Right cardiac atrium (tissue), 5 donors: Measurements from ENCODE around the gene FAAH2. TPM values are rescaled to one million over a fixed set of nuclear protein-coding genes. Genes with fewer than 3 reads are reported as not detected.
A peak's percentile ranks its signal among the peaks of the same experiment; 100 is the strongest.

Experiments used
- ATAC-seq, 2 donors: fragments of 200-7000 bp; cut with Tn5 transposase; one replicate each; pipeline versions ENCODE4 v1.8.0 to v1.9.1; 2020; ENCODE audit warnings: moderate library complexity in 2 of 2, mild to moderate bottlenecking in 1 of 2
- DNase-seq, 3 donors: peaks; one replicate each; pipeline ENCODE4 v3.0.0-alpha.2; 2020
- H3K27ac ChIP-seq: one replicate; pipeline ENCODE4 v1.5.1; 2013; ENCODE audit warnings: mild to moderate bottlenecking, low read length, control low read depth, moderate library complexity
- H3K27me3 ChIP-seq: one replicate; pipeline ENCODE4 v1.6.1; 2013; ENCODE audit not compliant: control insufficient read depth, insufficient read depth
- H3K4me1 ChIP-seq: one replicate; pipeline ENCODE4 v1.6.1; 2013; ENCODE audit warnings: low read length; ENCODE audit not compliant: control insufficient read depth, insufficient read depth
- H3K4me3 ChIP-seq: one replicate; pipeline ENCODE4 v1.5.1; 2013; ENCODE audit warnings: low read length, control low read depth
- H3K9me3 ChIP-seq: one replicate; pipeline ENCODE4 v1.6.1; 2013; ENCODE audit warnings: low read length; ENCODE audit not compliant: control insufficient read depth
- WGBS: extraction: QIAGEN DNeasy Blood & Tissue Kit; methylation state at CpG from one replicate; pipeline ENCODE4 v1.1.7; 2013; 5-methylcytosine and 5-hydroxymethylcytosine counted together
- intact Hi-C, 4 donors: fragments of 100-400 bp; cut with DNase I; formaldehyde crosslinking; loops; one replicate each; pipeline versions ENCODE4 v1.11.0 to v1.14.0; 2022 to 2023
- long read RNA-seq, 4 donors: library from polyadenylated mRNA; unstranded; transcript quantifications; one replicate each; pipeline ENCODE4 v2.0.0, GENCODE V29; 2020 to 2021
- polyA plus RNA-seq: library from polyadenylated mRNA; stranded (reverse); fragments of 200-250 nt; gene quantifications from one replicate; pipeline ENCODE4 v1.2.3, GENCODE V29; 2013
- total RNA-seq, 4 donors: library from RNA; stranded (reverse); fragmentation: NEBNext Ultra II Directional; extraction: Animal tissue kit (Norgen Biotek cat#: 25700); gene quantifications; one replicate each; pipeline ENCODE4 v1.2.1, GENCODE V29; 2021
- donor health status: healthy with polysubstance abuse.
- donor health status: DM: no; HTN: yes; CAD: no.
- donor health status: DM: no; HTN: no; CAD: no.
- donor health status: DM: no; HTN: yes; CAD: no; lungs with severe emphysema.
- donor health status: DM: yes; HTN: yes; CAD: no.

FAAH2 gene
- under 1 TPM in 3 of 4 donors, not detected in 1; 0.26 to 0.58 (median 0.29) TPM for total RNA-seq
- 0.18 TPM for polyA plus RNA-seq
- long read RNA-seq, donor 1, result 0 reads
- long read RNA-seq, donor 2, result 0 reads
- long read RNA-seq, donor 3, result 0 reads
- long read RNA-seq, donor 4, result 0 reads

- peak within 1 kb of the TSS; percentile 29 for H3K4me3 ChIP-seq
- no peak for DNase-seq
- peak in 1 of 2 donors; percentile 42 for ATAC-seq
These were observed at the start of gene FAAH2 for GRCh38 chrX:57286507-57287251. Gene FAAH2 (plus strand): TSS chrX:57286706. CDS start chrX:57286826, 120 bp downstream.

GRCh38 chrX:57241967-57242366 is 44.5 kb upstream of the FAAH2 start:
- Histone ChIP-seq H3K4me3 (no peak overlapping the region), H3K4me1 (no peaks in the 10 kb centered on the region), H3K27me3 (no peaks in the 10 kb centered on the region), H3K27ac (no peak overlapping the region), H3K9me3 (no peaks in the 10 kb centered on the region)
- ATAC-seq (no peak), DNase-seq (no peak)
- intact Hi-C loops, result loop anchor here in 1 of 4 donors (2.0 kb wide), 1 partner anchor 19 kb away; no protein-coding TSS in a partner anchor
- WGBS, result 82% methylated on average over 7 of the region's 7 CpGs

More at GRCh38 chrX:57286507-57287251, at the start of gene FAAH2:
- intact Hi-C loops, result no loop called here
- WGBS, result 9% methylated on average over 22 of the region's 22 CpGs
- no peaks in the 10 kb centered on the region for H3K27me3 ChIP-seq
- H3K27ac ChIP-seq, result no peak within 1 kb of the TSS
- H3K4me1 ChIP-seq, result no peaks in the 10 kb centered on the region
- no peaks in the 10 kb centered on the region for H3K9me3 ChIP-seq

GRCh38 chrX:57251965-57252364 is 34.5 kb upstream of the FAAH2 start:
- intact Hi-C loops, result no loop called here
- Histone ChIP-seq H3K27ac (no peak overlapping the region), H3K9me3 (no peaks in the 10 kb centered on the region), H3K27me3 (no peaks in the 10 kb centered on the region), H3K4me1 (no peaks in the 10 kb centered on the region), H3K4me3 (no peak overlapping the region)
- ATAC-seq, result no peak
- 98% methylated on average over 6 of the region's 6 CpGs for WGBS
- DNase-seq, result no peak

- Histone ChIP-seq H3K9me3 (no peaks in the 10 kb centered on the region), H3K4me1 (no peaks in the 10 kb centered on the region), H3K27ac (no peak overlapping the region), H3K4me3 (no peak overlapping the region), H3K27me3 (no peaks in the 10 kb centered on the region)
- intact Hi-C loops, result no loop called here
- no peak for DNase-seq
- 81% methylated on average over 4 of the region's 4 CpGs for WGBS
- no peak for ATAC-seq
These were observed 21.4 kb upstream of the FAAH2 start for GRCh38 chrX:57265126-57265525.

GRCh38 chrX:57266275-57266674 is 20.2 kb upstream of the FAAH2 start:
- Histone ChIP-seq H3K4me3 (no peak overlapping the region), H3K27ac (no peak overlapping the region), H3K27me3 (no peaks in the 10 kb centered on the region), H3K9me3 (no peaks in the 10 kb centered on the region), H3K4me1 (no peaks in the 10 kb centered on the region)
- 97% methylated on average over 3 of the region's 3 CpGs for WGBS
- ATAC-seq (no peak), DNase-seq (no peak)
- intact Hi-C loops, result no loop called here

GRCh38 chrX:57266871-57267270 is 19.6 kb upstream of the FAAH2 start:
- no peak for ATAC-seq
- H3K4me1 ChIP-seq, result no peaks in the 10 kb centered on the region

GRCh38 chrX:57267308-57267707 is 19.2 kb upstream of the FAAH2 start:
- Histone ChIP-seq H3K9me3 (no peaks in the 10 kb centered on the region), H3K27ac (no peak overlapping the region), H3K27me3 (no peaks in the 10 kb centered on the region), H3K4me3 (no peak overlapping the region), H3K4me1 (no peaks in the 10 kb centered on the region)
- ATAC-seq (no peak), DNase-seq (peak in 1 of 3 donors; percentile 13)
- intact Hi-C loops, result no loop called here
- 100% methylated on average over 1 of the region's 1 CpG for WGBS

More at GRCh38 chrX:57266871-57267270, 19.6 kb upstream of the FAAH2 start:
- Histone ChIP-seq H3K27me3 (no peaks in the 10 kb centered on the region), H3K27ac (no peak overlapping the region), H3K4me3 (no peak overlapping the region), H3K9me3 (no peaks in the 10 kb centered on the region)
- intact Hi-C loops, result no loop called here
- DNase-seq, result no peak
- WGBS, result 75% methylated on average over 2 of the region's 2 CpGs

- intact Hi-C loops, result no loop called here
- Histone ChIP-seq H3K27me3 (no peaks in the 10 kb centered on the region), H3K9me3 (no peaks in the 10 kb centered on the region), H3K4me1 (no peaks in the 10 kb centered on the region), H3K27ac (no peak overlapping the region), H3K4me3 (no peak overlapping the region)
- no peak for ATAC-seq
- DNase-seq, result no peak
- WGBS, result 94% methylated on average over 3 of the region's 3 CpGs
These were observed 15.5 kb upstream of the FAAH2 start for GRCh38 chrX:57270980-57271379.

GRCh38 chrX:57282568-57282967 is 3.9 kb upstream of the FAAH2 start:
- intact Hi-C loops, result no loop called here
- WGBS, result 81% methylated on average over 4 of the region's 4 CpGs
- H3K27ac ChIP-seq, result no peak overlapping the region
- no peaks in the 10 kb centered on the region for H3K4me1 ChIP-seq
- no peak overlapping the region for H3K4me3 ChIP-seq
- ATAC-seq (no peak), DNase-seq (no peak)
- no peaks in the 10 kb centered on the region for H3K27me3 ChIP-seq
- no peaks in the 10 kb centered on the region for H3K9me3 ChIP-seq

- Histone ChIP-seq H3K9me3 (no peaks in the 10 kb centered on the region), H3K4me3 (no peak overlapping the region), H3K27ac (no peak overlapping the region), H3K27me3 (no peaks in the 10 kb centered on the region), H3K4me1 (no peaks in the 10 kb centered on the region)
- DNase-seq (no peak), ATAC-seq (no peak)
- intact Hi-C loops, result no loop called here
- WGBS, result 83% methylated on average over 3 of the region's 3 CpGs
These were observed 1.5 kb upstream of the FAAH2 start for GRCh38 chrX:57285001-57285400.

GRCh38 chrX:57289089-57289488 is 2.6 kb downstream of the FAAH2 start:
- WGBS, result 70% methylated on average over 1 of the region's 1 CpG
- Histone ChIP-seq H3K4me1 (no peaks in the 10 kb centered on the region), H3K4me3 (no peak overlapping the region), H3K27ac (no peak overlapping the region), H3K9me3 (no peaks in the 10 kb centered on the region), H3K27me3 (no peaks in the 10 kb centered on the region)
- DNase-seq, result no peak
- intact Hi-C loops, result no loop called here
- ATAC-seq, result no peak
